GOT3 (cell line): Measurements from ENCODE around the gene ARMC9.
A peak's percentile ranks its signal among the peaks of the same experiment; 100 is the strongest.
"Not testable (repeated sequence)": the region's sequence is repeated elsewhere in the genome, so short reads cannot be mapped to it uniquely, and the experiment has no call there.

Experiments
- DNase-seq: peaks from one replicate; lab custom pipeline; 2025; ENCODE audit warnings: mixed read lengths; lab: John Stamatoyannopoulos, UW

Gene ARMC9

DNA sequence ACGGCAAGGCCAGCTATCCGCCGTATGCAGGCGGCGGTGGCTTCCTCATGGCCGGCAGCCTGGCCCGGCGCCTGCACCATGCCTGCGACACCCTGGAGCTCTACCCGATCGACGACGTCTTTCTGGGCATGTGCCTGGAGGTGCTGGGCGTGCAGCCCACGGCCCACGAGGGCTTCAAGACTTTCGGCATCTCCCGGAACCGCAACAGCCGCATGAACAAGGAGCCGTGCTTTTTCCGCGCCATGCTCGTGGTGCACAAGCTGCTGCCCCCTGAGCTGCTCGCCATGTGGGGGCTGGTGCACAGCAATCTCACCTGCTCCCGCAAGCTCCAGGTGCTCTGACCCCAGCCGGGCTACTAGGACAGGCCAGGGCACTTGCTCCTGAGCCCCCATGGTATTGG, 200.2 kb downstream of the ARMC9 start:
- DNase-seq = no peak

GRCh38 chr2:231399046-231399852, 200.8 kb downstream of the ARMC9 start:
- DNase-seq = no peak

- DNase-seq = no peak
These were observed 201.6 kb downstream of the ARMC9 start for GRCh38 chr2:231399853-231400680.

- DNase-seq = not testable (repeated sequence)
These were observed 202.2 kb downstream of the ARMC9 start for GRCh38 chr2:231400681-231401080.

- DNase-seq = not testable (repeated sequence)
These were observed 202.7 kb downstream of the ARMC9 start for GRCh38 chr2:231401101-231401500.

- DNase-seq = not testable (repeated sequence)
These were observed 205.2 kb downstream of the ARMC9 start for GRCh38 chr2:231403421-231404182.

DNA sequence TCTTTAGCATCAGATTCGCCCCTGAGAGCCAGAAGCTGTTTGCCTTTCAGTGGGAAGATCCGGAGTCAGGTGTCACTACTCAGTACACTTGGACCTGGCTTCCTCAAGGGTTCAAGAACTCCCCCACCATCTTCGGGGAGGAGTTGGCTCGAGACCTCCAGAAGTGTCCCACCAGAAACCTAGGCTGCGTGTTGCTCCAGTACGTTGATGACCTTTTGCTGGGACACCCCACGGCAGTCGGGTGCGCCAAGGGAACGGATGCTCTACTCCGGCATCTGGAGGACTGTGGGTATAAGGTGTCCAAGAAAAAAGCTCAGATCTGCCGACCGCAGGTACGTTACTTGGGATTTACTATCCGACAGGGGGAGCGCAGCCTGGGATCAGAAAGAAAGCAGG, 205.8 kb downstream of the ARMC9 start:
- DNase-seq = not testable (repeated sequence)

- DNase-seq = not testable (repeated sequence)
These were observed 207.4 kb downstream of the ARMC9 start for GRCh38 chr2:231405601-231406367.

GRCh38 chr2:231407686-231408085, 209.3 kb downstream of the ARMC9 start:
- not testable (repeated sequence) for DNase-seq

- not testable (repeated sequence) for DNase-seq
These were observed 209.9 kb downstream of the ARMC9 start for GRCh38 chr2:231408304-231408703.

DNA sequence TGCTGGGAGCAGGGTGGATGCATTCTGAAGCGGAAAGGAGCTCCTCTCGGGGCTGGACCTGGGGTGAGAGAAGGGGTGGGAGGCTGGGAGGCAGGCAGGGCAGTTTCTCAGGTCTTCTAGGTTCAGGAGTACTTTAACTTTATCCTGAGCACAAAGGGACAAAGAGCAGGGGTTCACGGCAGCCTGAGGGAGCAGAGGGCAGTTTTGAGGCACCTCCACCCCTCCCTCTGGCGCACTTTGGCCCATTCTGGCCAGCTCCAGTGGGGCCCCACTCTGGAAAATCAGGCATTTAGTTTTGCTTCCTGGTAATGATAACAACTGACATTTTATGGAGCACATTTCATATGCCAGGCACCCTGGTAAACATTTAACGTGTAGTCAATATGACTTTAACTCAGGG, 211.3 kb downstream of the ARMC9 start:
- no peak for DNase-seq

GRCh38 chr2:231410293-231411004, 212.0 kb downstream of the ARMC9 start:
- no peak for DNase-seq

- no peak for DNase-seq
These were observed 212.8 kb downstream of the ARMC9 start for GRCh38 chr2:231411237-231411636.

GRCh38 chr2:231411831-231412617, 213.6 kb downstream of the ARMC9 start:
- peak; percentile 52 for DNase-seq

DNA sequence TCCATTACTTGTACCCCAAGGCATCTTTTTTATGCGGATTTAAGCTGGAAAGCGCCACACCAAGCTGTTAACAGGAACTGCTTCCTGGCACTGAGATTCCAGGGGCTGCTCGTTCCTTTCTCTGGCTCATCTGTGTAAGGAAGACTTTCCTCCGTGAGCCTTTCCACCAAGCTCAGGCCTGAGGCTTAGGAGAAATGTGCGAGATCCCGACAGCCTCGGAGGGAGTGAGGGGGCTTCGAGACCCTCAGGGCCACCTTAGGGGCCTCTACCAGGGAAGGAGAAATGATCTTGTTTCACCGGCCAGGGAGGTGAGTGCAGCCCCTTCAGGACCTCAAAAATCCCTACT, 214.2 kb downstream of the ARMC9 start:
- no peak for DNase-seq

DNA sequence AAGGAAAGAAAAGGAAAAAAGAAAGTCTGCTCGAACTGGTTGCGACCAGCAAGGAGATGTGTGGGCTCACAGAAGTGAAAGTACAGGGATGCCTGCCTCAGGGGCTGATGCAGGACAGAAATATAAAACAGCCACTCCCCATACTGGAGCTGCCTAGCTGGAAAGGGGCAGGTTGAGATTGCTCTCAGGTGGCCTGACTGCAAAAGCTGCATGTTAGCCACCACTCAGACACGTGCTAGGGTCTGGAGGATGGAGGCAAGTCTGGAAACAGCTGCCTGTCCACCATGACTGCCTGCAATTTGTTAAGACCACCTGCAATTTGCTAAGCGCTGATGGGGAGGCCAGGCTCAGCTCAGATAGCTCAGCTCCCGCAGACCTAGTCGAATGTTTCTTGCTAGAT, 215.0 kb downstream of the ARMC9 start:
- no peak for DNase-seq

DNA sequence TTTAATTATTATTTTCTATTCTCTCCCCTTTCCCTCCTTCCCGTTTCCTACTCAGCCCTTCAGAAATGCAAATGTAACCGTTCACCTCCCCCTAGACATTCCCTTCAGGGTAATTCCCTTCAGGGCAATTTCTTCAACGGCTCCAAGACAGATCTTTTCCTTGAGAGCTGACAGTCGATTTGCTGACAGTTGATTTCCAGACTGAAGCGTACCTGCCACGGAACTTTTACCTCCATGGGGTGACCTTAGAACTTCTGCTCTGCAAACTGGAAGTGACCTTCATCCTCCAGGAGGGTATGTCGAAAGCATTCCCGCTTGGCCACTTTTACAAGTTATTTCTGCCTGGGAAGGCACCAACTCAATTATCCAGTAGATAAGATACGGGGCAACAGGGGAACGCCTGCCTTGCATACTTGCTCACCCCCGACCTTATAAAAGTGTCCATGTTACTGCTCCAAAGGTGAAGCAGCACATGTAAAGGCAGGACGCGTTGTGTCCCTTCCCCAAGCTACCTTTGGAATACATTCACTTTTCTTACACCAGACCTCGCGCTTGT, 215.6 kb downstream of the ARMC9 start:
- no peak for DNase-seq

- DNase-seq = no peak
These were observed 216.6 kb downstream of the ARMC9 start for GRCh38 chr2:231415029-231415428.

DNA sequence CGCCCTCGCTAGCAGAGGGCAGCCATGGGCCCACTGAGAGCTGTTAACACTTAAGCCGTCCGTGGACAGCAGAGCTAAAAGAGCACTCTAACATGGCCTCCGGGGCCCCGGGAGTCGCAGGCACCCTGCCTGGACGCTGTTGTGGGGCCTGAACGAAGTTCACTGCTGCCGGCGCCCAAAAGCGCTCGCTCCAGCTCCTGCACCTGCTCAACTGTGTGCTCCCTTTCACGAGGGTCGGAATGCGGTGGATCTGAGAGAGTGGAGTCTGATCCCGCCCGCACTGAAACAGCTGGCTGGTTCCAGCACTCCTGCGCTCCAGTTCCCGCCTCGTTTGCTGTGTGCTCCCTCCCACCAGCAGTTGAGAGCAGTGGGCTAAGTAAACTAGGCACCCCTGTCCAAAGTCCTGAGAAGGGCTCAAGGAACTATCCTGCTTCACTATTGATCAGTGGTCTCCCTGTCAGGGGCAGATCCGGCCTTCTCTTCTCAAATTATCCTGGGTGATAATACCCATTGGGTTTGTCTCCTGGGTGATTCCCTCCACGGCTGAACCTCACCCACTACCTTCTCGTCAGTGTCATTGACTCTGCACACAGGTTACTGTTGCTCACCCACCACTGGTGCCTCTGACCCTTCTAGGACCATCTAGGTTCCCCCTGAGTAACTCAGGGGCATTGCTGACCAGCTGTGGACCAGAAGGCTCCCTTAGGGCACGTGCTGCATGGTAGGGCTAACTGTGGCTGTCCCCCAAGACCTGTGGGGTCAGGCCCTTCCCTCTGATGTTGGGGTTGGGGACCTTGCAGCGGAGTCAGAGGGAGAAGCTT, 220.6 kb downstream of the ARMC9 start:
- no peak for DNase-seq
